ENCODE data around the gene ISOC1.

The ISOC1 gene

GRCh38 chr5:129094087-129094923 lies at the start of gene ISOC1:
Gene ISOC1, plus strand, starts transcription at chr5:129094749. Its CDS starts 18 bp downstream, at chr5:129094767.
- peak; percentile 79 to 90 (median 80) for DNase-seq (ENCODE audit: low read depth in 2 of 3, low spot score in 1 of 3)

GRCh38 chr5:129046151-129046550 lies 48.4 kb upstream of the ISOC1 start:
- DNase-seq (ENCODE audit: low read depth in 2 of 3, low spot score in 1 of 3), result no peak

- no peak for DNase-seq (ENCODE audit: low read depth in 2 of 3, low spot score in 1 of 3)
Observed at GRCh38 chr5:129048509-129048908, 46.0 kb upstream of the ISOC1 start.

- no peak for DNase-seq (ENCODE audit: low read depth in 2 of 3, low spot score in 1 of 3)
Observed at GRCh38 chr5:129049126-129049799, 45.3 kb upstream of the ISOC1 start.

GRCh38 chr5:129051283-129051682 lies 43.3 kb upstream of the ISOC1 start:
- DNase-seq (ENCODE audit: low read depth in 2 of 3, low spot score in 1 of 3), result no peak

- DNase-seq (ENCODE audit: low read depth in 2 of 3, low spot score in 1 of 3), result no peak
Observed at GRCh38 chr5:129053438-129053837, 41.1 kb upstream of the ISOC1 start.

GRCh38 chr5:129057329-129057728 lies 37.2 kb upstream of the ISOC1 start:
- no peak for DNase-seq (ENCODE audit: low read depth in 2 of 3, low spot score in 1 of 3)

GRCh38 chr5:129061849-129062248 lies 32.7 kb upstream of the ISOC1 start:
- no peak for DNase-seq (ENCODE audit: low read depth in 2 of 3, low spot score in 1 of 3)

- DNase-seq (ENCODE audit: low read depth in 2 of 3, low spot score in 1 of 3), result no peak
Observed at GRCh38 chr5:129063483-129064113, 31.0 kb upstream of the ISOC1 start.

- no peak for DNase-seq (ENCODE audit: low read depth in 2 of 3, low spot score in 1 of 3)
Observed at GRCh38 chr5:129065721-129066120, 28.8 kb upstream of the ISOC1 start.

GRCh38 chr5:129067745-129068144 lies 26.8 kb upstream of the ISOC1 start:
- DNase-seq (ENCODE audit: low read depth in 2 of 3, low spot score in 1 of 3), result no peak

- no peak for DNase-seq (ENCODE audit: low read depth in 2 of 3, low spot score in 1 of 3)
Observed at GRCh38 chr5:129069292-129069691, 25.3 kb upstream of the ISOC1 start.

GRCh38 chr5:129073111-129073510 lies 21.4 kb upstream of the ISOC1 start:
- no peak for DNase-seq (ENCODE audit: low read depth in 2 of 3, low spot score in 1 of 3)

- DNase-seq (ENCODE audit: low read depth in 2 of 3, low spot score in 1 of 3), result no peak
Observed at GRCh38 chr5:129074903-129075302, 19.6 kb upstream of the ISOC1 start.

GRCh38 chr5:129077433-129078075 lies 17.0 kb upstream of the ISOC1 start:
- DNase-seq (ENCODE audit: low read depth in 2 of 3, low spot score in 1 of 3), result no peak

GRCh38 chr5:129078247-129078646 lies 16.3 kb upstream of the ISOC1 start:
- DNase-seq (ENCODE audit: low read depth in 2 of 3, low spot score in 1 of 3), result no peak

- no peak for DNase-seq (ENCODE audit: low read depth in 2 of 3, low spot score in 1 of 3)
Observed at GRCh38 chr5:129078660-129079059, 15.9 kb upstream of the ISOC1 start.

GRCh38 chr5:129079496-129079895 lies 15.1 kb upstream of the ISOC1 start:
- DNase-seq (ENCODE audit: low read depth in 2 of 3, low spot score in 1 of 3), result no peak

- no peak for DNase-seq (ENCODE audit: low read depth in 2 of 3, low spot score in 1 of 3)
Observed at GRCh38 chr5:129080766-129081165, 13.8 kb upstream of the ISOC1 start.

- no peak for DNase-seq (ENCODE audit: low read depth in 2 of 3, low spot score in 1 of 3)
Observed at GRCh38 chr5:129082225-129083136, 12.1 kb upstream of the ISOC1 start.
